GM20431 (cell line): ENCODE results near the gene RP2.

Experiments
- in situ Hi-C: fragments of 300-500 bp; cut with MseI, MboI; formaldehyde crosslinking; loops from one replicate; pipeline ENCODE4 v1.15.0; 2020; ENCODE audit warnings: low sequenced_read_pairs; ENCODE audit not compliant: unreplicated experiment

Gene RP2

DNA sequence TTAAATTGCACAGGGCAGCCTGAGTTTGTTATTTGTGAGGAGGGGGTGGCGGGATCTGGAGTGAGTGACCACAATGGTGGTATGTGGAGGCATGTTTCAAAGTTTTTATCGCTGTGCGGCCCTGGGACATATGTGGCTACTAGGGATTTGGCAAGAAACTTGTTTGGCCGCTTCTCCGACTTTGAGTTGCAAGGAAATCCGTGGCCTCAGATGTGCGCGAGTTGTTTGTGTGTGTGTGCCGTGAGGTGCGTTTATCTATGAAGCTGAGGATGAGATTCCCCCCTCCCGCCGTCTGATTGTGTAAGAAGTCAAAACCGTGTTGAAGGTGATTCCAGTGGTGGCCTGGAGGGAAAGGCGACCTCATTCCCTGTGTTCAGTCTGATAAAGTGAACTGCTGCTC is 76.8 kb downstream of the RP2 start:
- in situ Hi-C loops, result no loop called here

GRCh38 chrX:46916273-46916672 is 79.4 kb downstream of the RP2 start:
- in situ Hi-C loops, result no loop called here

- in situ Hi-C loops, result no loop called here
Measured at GRCh38 chrX:46917622-46918021, 80.8 kb downstream of the RP2 start.

GRCh38 chrX:46918434-46918833 is 81.6 kb downstream of the RP2 start:
- in situ Hi-C loops, result no loop called here

GRCh38 chrX:46920235-46920634 is 83.4 kb downstream of the RP2 start:
- in situ Hi-C loops, result no loop called here

GRCh38 chrX:46922611-46923010 is 85.8 kb downstream of the RP2 start:
- in situ Hi-C loops, result no loop called here

DNA sequence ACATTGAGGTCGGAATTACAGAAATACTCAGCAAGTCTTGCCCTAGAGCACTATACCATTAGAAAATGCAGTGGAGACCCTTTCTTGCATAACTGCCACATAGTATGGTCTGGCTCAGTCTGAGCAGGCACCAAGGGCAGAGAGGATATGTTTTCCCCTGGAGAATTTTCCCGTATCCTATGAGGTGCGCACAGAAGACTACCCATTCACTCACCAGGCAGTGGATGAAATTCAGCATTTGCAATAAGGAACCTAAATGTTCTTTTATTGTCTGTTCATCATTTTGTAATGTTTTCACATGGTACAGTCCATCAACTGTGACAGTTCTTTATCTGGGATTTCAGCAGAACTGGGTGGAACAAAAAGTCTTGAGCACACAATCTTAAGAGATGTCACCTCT is 90.9 kb downstream of the RP2 start:
- in situ Hi-C loops, result no loop called here

DNA sequence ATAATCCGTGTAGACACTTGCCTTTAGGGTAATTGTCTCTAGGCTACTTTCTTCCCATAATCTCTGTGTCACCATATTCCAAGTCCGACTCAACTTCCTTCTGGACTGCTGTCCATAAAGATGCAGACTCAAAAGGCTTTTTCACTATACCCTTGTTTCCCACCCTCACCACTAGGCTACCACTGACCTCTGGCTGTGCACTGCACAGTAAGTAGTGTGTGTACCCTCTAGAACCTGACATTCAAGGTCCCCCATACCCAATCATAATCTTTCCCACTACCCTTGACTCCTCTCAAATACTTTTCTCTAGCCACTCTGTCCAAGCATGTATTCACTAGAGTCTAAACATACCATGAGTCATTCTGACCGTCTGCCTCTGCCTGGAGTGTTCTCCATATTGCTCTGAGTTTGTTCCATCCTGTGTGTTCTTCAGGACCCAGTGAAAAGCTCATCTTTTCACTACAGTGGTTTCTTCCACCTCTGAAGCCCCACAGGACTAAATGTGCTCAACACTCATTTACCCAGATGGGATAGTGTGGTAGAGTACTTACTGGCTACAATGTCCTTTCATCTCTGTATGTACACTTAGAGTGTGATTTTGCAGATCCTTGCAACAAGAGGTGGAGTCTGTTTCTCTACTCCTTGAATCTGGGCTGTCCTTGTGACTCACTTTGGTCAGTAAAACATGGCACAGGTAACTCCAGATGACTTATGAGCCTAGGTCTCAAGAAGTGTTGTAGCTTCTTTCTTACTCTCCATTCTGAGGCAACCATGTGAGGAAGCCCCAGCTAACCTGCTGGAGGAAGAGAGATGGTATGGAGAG is 92.8 kb downstream of the RP2 start:
- in situ Hi-C loops, result no loop called here
